Eye (tissue), 1 donor: ENCODE measurements around the gene ZEB2.

Experiments used
- DNase-seq: peaks from one replicate; pipeline ENCODE4 v3.0.0-alpha.2; 2015

ZEB2 gene

DNA sequence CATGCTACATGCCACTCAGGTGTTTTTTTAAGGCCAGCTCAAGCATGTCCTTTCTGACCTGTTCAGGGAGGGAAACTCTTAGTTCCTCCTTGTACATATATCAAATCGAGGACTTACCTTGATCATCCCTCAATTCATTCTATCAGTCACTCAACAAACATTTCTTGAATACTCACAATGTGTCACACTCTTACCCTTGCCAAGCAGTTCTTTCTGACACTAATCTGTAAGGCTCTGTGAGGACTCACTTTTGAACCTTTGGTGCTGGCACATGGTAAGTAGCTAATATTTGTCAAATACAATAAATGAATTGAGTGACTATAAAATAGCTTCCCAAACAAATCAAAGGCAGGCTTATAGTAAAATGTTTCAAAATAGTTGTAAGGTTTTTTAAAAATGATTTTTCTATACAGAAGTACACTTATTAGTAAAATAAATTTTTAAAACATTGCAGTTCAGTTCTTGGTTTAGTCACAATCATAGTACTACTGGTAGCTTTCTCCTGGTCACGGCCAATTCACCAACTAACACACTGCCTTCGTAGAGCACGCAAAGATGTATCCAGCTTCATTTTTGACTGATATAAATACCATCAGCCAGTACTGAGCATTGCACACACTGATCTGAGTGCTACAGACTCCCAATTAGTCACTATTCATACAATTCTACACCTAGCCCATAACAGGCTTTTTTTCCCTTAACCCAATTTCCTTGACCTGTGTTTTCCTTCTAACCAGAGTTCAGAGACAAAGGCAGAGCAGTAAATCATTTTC lies 50.9 kb downstream of the ZEB2 start:
- DNase-seq: no peak

DNA sequence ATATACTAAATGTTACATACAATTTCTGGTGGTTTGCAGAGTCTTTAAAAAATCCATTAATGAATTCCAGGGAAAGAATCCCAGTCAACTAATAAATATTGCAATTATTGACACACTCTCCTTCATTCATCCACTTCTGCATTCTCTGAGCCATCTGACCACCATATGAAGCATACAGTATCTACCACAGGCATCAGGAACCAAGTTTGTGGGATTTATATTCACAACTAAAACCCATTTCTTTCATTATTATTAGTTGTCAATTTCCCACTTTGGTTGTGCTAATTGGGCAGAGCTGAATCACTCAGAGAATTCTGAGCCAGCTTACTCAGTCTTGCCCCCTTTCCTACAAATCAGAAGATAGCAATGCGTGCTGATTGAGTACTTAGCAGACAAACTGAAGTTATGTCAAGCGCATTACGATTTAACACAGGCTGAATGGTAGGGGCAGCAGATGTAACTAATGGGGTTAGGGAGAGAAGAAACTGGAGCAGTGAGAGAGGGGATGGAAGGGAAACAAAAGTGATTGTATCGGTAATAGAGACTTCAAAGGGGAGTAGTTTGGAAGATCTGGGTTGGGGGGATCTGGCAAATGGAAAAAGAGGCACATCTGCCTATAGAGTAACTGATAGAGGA lies 52.3 kb downstream of the ZEB2 start:
- DNase-seq: peak; percentile 79

- peak; percentile 57 for DNase-seq
Observed at GRCh38 chr2:144466637-144467036, 53.3 kb downstream of the ZEB2 start.

DNA sequence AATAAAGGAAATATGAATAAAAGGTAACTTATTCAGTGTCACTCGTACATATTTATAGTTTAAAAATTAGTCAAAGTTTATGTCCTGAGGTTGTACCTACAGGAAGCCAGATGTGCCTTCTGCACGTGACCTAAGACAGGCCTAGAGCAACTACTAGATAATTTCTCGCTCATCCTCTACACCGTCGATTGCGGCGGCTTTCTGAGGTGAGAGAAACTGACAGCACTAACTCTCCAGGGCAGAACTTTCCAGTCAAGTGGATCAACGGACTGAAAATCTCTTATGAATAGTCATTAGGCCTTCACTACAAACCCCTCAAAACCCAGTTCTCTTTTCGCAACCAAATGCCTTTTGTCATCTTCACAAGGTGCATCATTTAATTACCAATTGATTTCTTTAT lies 54.2 kb downstream of the ZEB2 start:
- peak; percentile 67 for DNase-seq

DNA sequence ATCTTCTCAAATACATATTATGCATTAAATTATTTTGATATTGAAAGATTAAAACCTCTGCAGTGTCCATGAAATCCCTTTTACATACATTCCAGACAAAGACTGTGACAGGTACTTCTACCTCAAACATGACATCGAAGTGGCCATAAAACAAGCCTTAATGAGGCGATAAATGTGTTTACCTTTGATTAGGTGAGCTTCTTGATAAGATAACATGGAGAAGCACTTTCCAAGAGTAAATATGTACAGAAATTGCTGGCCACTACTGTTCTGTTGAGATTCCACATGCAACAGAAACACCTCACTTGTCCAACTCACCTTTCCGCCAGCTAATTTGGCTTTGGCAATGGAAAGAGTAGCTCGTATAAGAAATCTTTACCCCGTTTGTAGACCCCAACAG lies 55.2 kb downstream of the ZEB2 start:
- DNase-seq: no peak

- no peak for DNase-seq
Observed at GRCh38 chr2:144463266-144463665, 56.7 kb downstream of the ZEB2 start.

DNA sequence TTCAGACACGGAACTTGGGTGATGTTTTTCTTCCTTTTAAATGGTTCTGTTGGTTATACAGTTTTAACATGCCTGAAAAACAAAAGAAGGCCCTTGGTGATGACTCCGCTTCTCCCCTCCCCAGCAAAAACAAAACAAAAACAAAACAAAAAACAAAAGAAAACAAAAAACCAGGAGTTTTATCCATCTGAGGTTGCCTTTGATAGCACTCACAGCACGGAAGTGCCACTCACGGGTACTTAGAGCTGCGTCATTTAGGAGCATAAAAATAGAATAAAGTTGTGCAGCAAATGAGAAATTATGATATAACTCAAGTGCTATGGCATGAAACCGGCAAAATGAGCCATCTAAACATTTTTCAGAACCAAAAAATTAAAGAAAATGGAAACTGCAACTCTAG lies 57.7 kb downstream of the ZEB2 start:
- DNase-seq: no peak

DNA sequence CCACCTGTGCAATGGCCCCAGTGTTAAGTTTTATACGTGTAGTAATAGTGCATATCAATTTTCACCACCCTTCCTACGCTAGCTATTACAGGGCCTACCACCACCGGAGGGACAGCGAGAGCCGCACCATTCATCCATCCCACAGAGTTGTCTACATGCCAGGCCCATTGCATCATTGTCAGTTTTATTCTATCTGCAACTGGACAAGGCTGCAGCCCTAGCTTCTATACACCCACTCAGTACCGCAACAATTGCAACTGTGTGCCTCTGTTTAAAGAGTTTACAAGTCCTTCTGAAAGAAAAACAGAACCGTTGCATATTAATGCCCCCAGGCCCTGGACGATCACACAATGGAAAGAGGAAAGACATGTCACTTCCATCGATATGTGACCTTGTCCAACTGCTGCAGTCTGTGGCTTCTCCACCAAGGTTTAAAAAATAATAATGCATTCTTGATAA lies 58.6 kb downstream of the ZEB2 start:
- no peak for DNase-seq

DNA sequence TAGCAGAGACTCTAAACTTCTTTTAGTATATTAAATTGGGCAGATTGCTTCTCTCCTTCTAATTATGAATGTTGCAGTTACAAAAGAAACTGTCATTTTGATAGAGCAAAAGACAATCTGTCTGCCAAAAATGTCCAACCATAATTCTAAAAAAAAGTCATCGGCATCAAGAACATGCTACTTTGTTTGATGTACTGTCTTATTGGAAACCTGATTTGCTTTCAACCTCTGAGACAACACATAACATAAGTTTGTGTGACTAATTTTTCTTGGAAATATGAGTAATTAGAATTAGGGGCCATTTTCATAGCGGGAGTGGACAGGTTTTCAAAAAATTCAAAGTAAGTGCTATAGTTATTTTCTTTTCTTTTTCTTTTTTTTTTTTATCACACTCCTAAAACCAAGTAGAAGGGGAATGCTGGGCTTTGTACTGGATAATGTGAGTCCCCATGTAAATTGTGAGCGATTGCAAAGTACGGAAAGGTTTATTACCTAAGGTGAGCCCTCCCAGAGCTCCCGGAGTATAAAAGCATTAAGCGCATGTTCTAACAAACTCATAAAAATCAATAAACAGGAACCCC lies 59.1 kb downstream of the ZEB2 start:
- no peak for DNase-seq

- DNase-seq: no peak
Observed at GRCh38 chr2:144459937-144460336, 60.0 kb downstream of the ZEB2 start.

- DNase-seq: no peak
Observed at GRCh38 chr2:144459286-144459685, 60.6 kb downstream of the ZEB2 start.

DNA sequence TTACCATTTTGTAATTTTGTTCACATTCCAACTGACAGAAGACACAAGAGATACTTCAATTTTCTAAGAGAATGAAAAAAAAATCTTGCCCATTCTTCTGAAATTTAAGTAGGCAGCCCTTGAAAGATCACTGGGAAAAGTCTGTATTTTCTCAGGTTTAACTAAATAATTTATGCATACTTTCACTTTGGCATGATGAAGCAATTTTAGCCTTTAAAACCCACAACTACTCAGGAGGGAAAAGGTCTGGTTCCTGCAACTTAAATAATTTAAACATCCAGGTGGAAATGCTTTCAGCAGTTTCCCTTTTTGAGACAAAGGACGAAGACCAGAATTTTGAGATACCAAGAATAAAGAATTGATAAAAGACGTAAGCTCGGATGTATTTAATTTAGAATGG lies 61.4 kb downstream of the ZEB2 start:
- no peak for DNase-seq

- no peak for DNase-seq
Observed at GRCh38 chr2:144456680-144457079, 63.2 kb downstream of the ZEB2 start.

DNA sequence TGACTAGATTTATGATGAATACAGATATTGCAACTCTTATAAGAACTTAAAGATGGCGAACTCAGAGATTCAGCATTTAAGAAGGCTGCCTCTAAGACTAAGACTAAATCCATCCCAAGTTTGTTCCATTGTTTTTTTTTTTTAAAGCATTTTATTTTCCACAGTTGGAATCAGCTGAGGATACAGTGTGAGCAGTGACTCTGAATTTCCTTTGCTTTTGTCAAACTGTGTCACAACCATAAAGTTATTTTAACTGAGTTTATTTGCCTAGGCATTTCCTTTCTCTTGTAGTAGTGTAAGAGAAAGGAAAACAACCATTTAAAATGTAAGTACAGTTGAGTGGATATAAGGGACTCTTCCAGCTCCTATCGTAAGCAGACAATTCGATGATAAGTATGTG lies 63.9 kb downstream of the ZEB2 start:
- no peak for DNase-seq

DNA sequence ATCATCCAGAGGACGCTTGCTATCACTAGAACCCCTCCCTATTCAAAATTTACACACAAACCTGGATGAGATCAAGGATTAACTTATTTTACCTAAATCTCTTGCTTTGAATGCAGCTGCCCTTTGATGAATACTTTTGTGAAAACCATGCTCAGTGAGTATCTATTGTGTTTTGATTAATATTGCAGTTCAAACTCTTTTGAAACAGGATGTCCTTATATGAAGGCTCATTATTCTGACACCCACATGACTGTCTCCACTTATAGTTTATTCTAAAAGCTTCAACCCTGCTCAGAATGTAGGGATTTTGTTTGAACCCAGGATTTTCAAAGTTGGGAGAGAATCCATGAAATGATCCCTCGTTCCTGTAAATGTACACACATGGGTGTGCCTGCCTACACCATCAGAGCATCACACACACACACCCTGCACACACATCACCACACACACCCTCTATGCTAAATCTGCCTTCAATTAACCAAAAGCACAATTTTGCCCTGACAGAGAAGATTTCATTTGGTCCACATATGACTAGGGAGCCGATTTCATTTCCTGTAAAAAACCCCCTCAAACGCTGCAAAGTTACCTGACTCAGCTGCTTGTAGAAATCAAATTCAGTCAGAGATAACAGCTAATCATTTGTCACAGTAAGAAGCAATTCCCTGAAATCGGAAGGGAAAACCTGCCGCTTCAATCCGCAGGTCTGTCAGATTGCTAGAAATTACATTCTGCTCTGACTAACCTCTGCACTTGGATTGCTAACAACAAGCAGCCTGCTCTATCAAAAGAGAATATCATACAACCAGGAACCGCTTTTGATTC lies 65.2 kb downstream of the ZEB2 start:
- no peak for DNase-seq

GRCh38 chr2:144453486-144454158 lies 66.3 kb downstream of the ZEB2 start:
- DNase-seq: no peak

- peak; percentile 58 for DNase-seq
Observed at GRCh38 chr2:144452989-144453336, 67.0 kb downstream of the ZEB2 start.

DNA sequence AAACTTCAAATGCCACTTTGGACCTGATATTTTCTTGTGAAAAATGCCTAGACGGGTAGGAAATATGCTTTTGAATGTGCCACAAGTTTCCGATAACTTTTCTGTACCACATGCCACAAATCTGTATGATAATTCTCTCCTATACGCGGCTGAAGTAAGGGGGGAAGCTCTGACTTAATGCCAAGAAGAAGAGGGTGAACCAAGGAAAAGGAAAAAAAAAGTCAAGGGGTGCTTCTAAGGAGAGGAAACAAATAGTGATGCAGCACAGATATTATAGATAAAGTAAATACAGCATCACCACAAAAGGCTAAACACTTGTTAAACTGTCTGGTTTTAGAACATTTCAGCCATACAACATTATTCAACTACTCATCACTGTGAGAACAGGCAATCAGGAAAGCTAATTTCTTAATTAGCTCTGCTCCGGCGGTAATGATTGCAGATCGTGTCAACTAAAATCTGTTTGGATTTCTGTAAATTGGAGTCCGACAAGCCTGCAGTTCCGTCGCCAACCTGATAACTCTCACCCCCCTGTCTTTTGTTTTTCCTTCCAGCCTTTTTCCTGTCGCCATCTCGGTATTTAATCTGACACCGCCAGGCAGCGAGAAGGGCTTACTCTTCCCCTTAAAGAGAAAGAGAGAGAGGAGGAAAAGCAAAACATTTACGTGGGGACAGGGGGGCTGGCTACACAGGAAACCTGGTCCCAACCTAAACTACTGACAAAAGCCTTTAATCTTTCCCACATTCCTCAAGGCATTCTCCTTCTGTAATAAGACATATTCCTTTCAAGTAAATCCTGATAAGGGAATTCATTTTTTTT lies 67.5 kb downstream of the ZEB2 start:
- peak; percentile 75 for DNase-seq

DNA sequence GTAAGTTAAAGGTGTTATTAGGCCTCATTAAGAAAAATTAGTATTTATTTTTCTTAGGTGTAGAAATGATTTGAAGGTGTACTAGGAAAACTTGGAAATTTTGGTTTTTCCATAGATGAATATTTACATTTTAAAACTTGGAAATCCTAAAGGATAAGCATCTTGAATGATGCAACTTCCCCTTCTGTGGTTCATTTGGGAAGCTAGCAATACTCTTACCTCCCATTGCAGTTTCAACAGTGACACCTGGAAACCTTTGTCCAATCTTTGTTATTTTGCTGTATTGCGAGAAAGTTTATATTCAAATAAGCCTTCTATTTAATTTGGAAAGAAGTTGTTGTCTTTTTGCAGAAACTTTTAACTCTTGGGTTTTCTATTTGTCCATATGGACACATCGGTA lies 68.5 kb downstream of the ZEB2 start:
- DNase-seq: no peak

- no peak for DNase-seq
Observed at GRCh38 chr2:144449028-144449406, 70.9 kb downstream of the ZEB2 start.

- DNase-seq: no peak
Observed at GRCh38 chr2:144448389-144449027, 71.4 kb downstream of the ZEB2 start.

DNA sequence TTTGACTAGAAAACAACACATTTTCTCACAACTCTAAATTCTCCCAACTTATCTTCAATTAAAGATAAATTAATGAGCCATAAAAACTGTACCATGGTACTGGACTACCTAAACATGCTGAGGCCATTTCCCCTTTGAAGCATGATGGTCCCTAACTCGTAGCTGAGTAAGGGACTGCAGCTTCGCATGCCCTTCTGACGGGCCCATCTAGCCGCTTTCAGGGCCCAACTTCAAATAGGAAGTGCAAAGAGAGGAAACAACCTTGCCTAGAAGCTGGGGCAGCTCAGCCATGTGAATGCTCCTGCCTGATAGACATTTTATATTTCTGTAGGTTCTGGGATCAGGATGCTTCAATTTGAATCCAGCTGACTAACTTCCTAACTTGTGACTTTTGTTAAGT lies 72.4 kb downstream of the ZEB2 start:
- DNase-seq: no peak
